HG03354 (cell line): ENCODE results near the gene PRKAR1B.

Experiments
- ATAC-seq: cut with Tn5 transposase; IDR thresholded peaks from one replicate; pipeline ENCODE4 v1.9.1; 2021; ENCODE audit warnings: mild to moderate bottlenecking; ENCODE audit not compliant: unreplicated experiment, poor library complexity, severe bottlenecking

The PRKAR1B gene

GRCh38 chr7:520503-521161, 206.4 kb downstream of the PRKAR1B start:
- no peak for ATAC-seq

DNA sequence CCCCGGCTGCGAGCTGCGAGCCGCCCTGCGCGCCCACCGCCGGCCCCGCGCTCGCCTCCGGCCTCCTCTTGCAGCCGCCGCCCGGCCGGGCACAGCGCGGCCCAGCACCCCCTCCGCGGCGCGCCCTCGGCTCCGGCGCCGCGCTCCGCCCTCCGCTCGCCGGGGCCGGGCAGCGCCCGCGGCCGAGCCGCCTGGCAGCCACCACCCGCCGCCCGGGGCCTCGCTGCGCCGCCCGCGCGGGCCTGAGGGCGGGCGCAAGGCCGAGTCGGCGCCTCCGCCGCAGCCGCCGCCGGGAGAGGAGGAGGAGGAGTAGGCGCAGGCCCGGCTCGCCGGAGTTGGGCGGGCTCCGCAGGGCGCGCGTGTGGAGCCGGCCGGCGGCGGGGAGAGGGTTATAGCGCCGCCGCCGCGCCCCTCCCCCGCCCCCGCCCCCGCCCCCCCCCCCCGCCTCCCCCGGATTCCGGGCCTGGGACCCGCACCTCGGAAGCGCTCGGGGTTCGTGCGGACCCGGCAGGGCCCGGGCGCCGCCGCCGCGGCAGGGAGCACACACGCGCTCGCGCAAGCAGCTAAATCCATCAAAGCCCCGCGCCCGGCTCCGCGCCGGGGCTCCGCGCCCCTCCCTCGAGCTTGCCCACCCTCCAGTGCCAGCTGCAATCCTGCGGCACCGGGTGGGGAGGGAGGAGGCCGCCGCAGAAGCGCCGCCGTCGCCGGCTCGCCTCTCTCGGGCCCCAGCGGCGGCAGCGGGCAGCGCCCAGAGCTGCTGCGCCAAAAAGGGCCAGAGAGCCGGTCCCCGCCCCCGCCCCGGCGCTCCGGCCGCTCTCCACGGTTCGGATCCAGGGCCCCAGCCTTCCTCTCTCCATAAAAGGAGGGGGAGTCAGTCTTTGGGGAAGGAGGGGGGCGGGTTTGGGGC, 207.3 kb downstream of the PRKAR1B start, which contains the start of gene PDGFA:
Gene PDGFA, minus strand, starts transcription at position 363 of the 907 bp plus-strand sequence. CDS start 845 bp downstream, outside the sequence.
- no peak for ATAC-seq

DNA sequence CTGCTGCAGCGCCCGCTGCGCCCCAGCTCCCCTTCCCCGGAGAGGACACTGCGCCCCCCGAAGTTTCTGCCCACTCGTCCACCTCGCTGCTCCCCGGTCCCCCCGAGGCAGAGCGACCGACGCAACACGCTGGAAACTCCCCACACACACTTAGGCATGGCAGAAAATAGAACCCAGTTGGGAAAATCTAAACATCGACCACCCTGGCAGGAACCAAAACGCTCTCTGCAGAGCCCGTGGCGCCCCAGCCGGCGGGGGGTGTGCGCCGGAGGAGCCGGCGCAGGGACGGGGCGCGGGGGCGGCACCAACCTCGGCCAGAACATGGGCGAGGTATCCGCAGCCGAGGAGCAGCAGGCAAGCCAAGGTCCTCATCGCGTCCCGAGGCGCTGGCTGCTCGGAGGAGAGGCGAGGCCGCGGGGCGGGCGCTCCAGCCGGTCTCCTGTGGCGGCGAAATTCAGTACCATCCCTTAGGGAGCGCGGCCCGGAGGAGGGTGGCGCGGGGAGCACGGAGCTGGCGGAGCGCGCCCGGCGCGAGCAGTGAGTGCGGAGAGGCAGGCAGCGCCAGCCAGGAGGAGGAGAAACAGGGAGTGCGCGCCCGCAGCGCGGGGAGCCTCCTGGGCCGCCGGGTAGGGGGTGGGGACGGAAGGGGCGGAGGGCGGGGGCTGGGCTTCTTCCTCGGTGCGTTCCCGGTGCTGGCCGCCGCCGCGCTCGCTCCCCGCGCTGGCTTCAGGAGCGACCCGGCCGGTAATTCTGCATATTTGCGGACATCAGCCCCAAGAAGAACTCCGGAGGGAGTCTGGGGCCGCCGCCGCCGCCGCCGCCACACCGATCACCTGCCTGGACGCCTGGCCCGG, 208.2 kb downstream of the PRKAR1B start:
- ATAC-seq = no peak

GRCh38 chr7:517774-518629, 209.1 kb downstream of the PRKAR1B start:
- no peak for ATAC-seq

- ATAC-seq = no peak
Measured at GRCh38 chr7:516606-517456, 210.2 kb downstream of the PRKAR1B start.

GRCh38 chr7:516216-516605, 210.9 kb downstream of the PRKAR1B start:
- no peak for ATAC-seq

- no peak for ATAC-seq
Measured at GRCh38 chr7:515628-516027, 211.5 kb downstream of the PRKAR1B start.

- ATAC-seq = no peak
Measured at GRCh38 chr7:514651-515598, 212.2 kb downstream of the PRKAR1B start.

GRCh38 chr7:514242-514641, 212.8 kb downstream of the PRKAR1B start:
- no peak for ATAC-seq

DNA sequence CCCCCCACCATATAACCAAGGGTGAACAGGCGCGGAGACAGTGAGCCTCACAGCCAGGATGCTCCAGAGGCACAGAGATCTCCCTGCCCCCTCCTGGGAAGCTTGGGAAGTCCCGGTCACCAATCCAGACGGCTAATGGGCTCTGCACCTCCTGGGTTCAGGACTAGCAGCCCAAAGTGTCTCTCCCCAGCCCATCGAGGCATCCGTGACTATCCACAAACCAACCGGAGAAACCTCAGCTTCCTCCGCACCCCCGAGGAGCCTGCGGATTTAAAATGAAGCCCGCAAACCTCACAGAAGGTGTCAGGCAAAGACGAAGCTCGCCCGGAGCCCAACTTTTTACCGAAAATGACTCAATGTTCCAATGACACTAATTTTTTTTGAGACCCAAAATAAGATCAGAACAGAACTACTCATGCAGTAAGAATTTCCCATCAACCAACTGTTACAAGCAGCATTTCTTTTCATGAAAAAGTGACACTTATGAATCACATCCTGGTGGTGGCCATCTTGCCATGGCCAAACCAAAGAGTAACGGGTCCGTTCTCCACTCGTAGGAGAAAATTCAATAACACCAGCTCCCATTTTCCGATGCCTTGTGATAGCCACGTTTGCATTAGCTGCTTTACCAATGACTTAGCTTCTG, 213.4 kb downstream of the PRKAR1B start:
- ATAC-seq = no peak

- no peak for ATAC-seq
Measured at GRCh38 chr7:512541-513311, 214.4 kb downstream of the PRKAR1B start.

DNA sequence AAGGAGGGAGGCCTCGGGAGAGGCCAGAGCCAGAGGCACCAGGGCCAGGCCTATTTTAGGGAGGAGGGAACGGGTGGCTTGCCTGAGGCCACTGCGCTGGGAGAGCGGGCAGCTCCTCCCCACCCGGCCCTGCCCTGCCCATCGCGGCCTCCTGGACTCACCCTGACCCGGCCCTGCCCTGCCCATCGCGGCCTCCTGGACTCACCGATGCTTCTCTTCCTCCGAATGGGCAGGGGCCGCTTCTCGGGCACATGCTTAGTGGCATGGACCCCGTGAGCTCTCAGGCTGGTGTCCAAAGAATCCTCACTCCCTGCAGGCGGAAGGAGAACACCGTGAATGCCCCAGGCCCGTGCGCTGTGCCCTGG, 215.0 kb downstream of the PRKAR1B start:
- no peak for ATAC-seq

GRCh38 chr7:511476-512145, 215.5 kb downstream of the PRKAR1B start:
- ATAC-seq = no peak

GRCh38 chr7:510782-511281, 216.2 kb downstream of the PRKAR1B start:
- no peak for ATAC-seq

GRCh38 chr7:510131-510481, 217.0 kb downstream of the PRKAR1B start:
- ATAC-seq = no peak
